GM12878 (cell line): ENCODE results near the gene PMM2. TPM values are rescaled to one million over a fixed set of nuclear protein-coding genes. Genes with fewer than 3 reads are reported as not detected.
"Not testable (repeated sequence)": the region's sequence is repeated elsewhere in the genome, so short reads cannot be mapped to it uniquely, and the experiment has no call there.

Source experiments
- ATAC-seq: fragments of 200-7000 bp; cut with Tn5 transposase; 3 replicates; pipeline ENCODE4 v1.9.1; 2020; ENCODE audit warnings: mild to moderate bottlenecking, moderate library complexity
- BruUV-seq: library from RNA; stranded (reverse); fragments of 400-500 nt; replicated peaks from 2 replicates; lab custom pipeline; 2021; lab: Mats Ljungman, UMichigan
- CTCF ChIA-PET: fragments of 300-600 bp; sonication (Branson Sonifier 250); formaldehyde crosslinking; extraction: SDS; loops from one replicate; lab custom pipeline; 2021; ENCODE audit warnings: inconsistent platforms; lab: Yijun Ruan, JAX
- POLR2A ChIA-PET: fragments of 350-600 bp; formaldehyde crosslinking; extraction: SDS; loops from one replicate; lab custom pipeline; 2021; ENCODE audit warnings: inconsistent platforms; lab: Charles Lee
- RAD21 ChIA-PET: fragments of 300-600 bp; sonication (Branson Sonifier 250); formaldehyde crosslinking; loops from one replicate; lab custom pipeline; 2023; ENCODE audit warnings: antibody characterized with exemption; ENCODE audit not compliant: unreplicated experiment; lab: Charles Lee
- SMC1A ChIA-PET: fragments of 300-600 bp; sonication (Branson Sonifier 250); formaldehyde crosslinking; loops from one replicate; lab custom pipeline; 2023; ENCODE audit not compliant: unreplicated experiment, uncharacterized antibody; lab: Charles Lee
- DNase-seq: peaks from one replicate; pipeline ENCODE4 v3.0.0-alpha.2; 2011; ENCODE audit warnings: low read depth, low spot score
- FAIRE-seq: peaks from 3 replicates; lab custom pipeline; 2011; peaks lifted over from hg19 to GRCh38; lab: Jason Lieb, UNC
- H2AFZ ChIP-seq: 2 replicates; pipeline ENCODE4 v1.6.0; 2011; ENCODE audit warnings: low read depth, low read length, control low read depth; ENCODE audit not compliant: control insufficient read depth
- H3K27ac ChIP-seq: 2 replicates; pipeline ENCODE4 v1.5.1; 2011; ENCODE audit warnings: control low read depth; ENCODE audit not compliant: control insufficient read depth, insufficient read depth
- H3K27me3 ChIP-seq, 2 experiments: replicated peaks in 1 of 2; 2 replicates each; pipeline versions ENCODE4 v1.6.0 to v1.6.1; 2011; ENCODE audit warnings: low read length in 1 of 2; ENCODE audit not compliant: control insufficient read depth in 2 of 2, insufficient read depth in 2 of 2
- H3K36me3 ChIP-seq, 2 experiments: 2 replicates each; pipeline ENCODE4 v1.5.1; 2011; ENCODE audit warnings: low read length in 1 of 2; ENCODE audit not compliant: control insufficient read depth in 2 of 2, insufficient read depth in 2 of 2
- H3K4me1 ChIP-seq: 2 replicates; pipeline ENCODE4 v1.6.1; 2011; ENCODE audit warnings: mild to moderate bottlenecking, low read length, moderate library complexity, mixed read lengths; ENCODE audit not compliant: control insufficient read depth, insufficient read depth
- H3K4me2 ChIP-seq: 2 replicates; pipeline ENCODE4 v1.6.0; 2011; ENCODE audit warnings: control low read depth; ENCODE audit not compliant: control insufficient read depth, insufficient read depth
- H3K4me3 ChIP-seq: fragments of 200-600 bp; sonication (generic); 2 replicates; pipeline ENCODE4 v1.5.1; 2016
- H3K79me2 ChIP-seq: 2 replicates; pipeline ENCODE4 v1.6.0; 2011; ENCODE audit warnings: low read length; ENCODE audit not compliant: control insufficient read depth, insufficient read depth
- H3K9ac ChIP-seq: 2 replicates; pipeline ENCODE4 v1.8.0; 2011; ENCODE audit warnings: low read length, control low read depth, mixed read lengths; ENCODE audit not compliant: control insufficient read depth, insufficient read depth
- H3K9me3 ChIP-seq: replicated peaks from 3 replicates; pipeline ENCODE4 v1.5.1; 2011; ENCODE audit warnings: mild to moderate bottlenecking, low read length; ENCODE audit not compliant: control insufficient read depth, insufficient read depth
- H4K20me1 ChIP-seq: 2 replicates; pipeline ENCODE4 v1.6.0; 2011; ENCODE audit not compliant: control insufficient read depth, insufficient read depth
- FOXM1 ChIP-seq: IDR thresholded peaks from 2 replicates; pipeline ENCODE4 v1.6.1; 2012; ENCODE audit warnings: low read depth, mild to moderate bottlenecking, inconsistent platforms, low read length, moderate library complexity
- MTA2 ChIP-seq: fragments of 450-650 bp; IDR thresholded peaks from 2 replicates; pipeline ENCODE4 v1.6.1; 2016; ENCODE audit warnings: low read depth, mild to moderate bottlenecking, moderate library complexity
- MYC ChIP-seq: IDR thresholded peaks from 2 replicates; pipeline ENCODE4 v1.6.1; 2011; ENCODE audit warnings: mild to moderate bottlenecking, low read length, moderate library complexity, inconsistent platforms; ENCODE audit not compliant: insufficient read depth, insufficient replicate concordance, insufficient read length, severe bottlenecking
- WGBS: methylation state at CpG from one replicate; pipeline ENCODE4 v1.1.6; 2016; ENCODE audit warnings: low lambda C conversion rate; ENCODE audit not compliant: insufficient replicate concordance, insufficient coverage; ENCODE audit errors: missing lambda C conversion rate; 5-methylcytosine and 5-hydroxymethylcytosine counted together
- in situ Hi-C: fragments of 300-500 bp; cut with MboI; formaldehyde crosslinking; loops from 9 replicates; pipeline ENCODE4 v1.14.3; 2018; ENCODE audit warnings: mixed read lengths
- intact Hi-C: fragments of 100-400 bp; cut with micrococcal nuclease; formaldehyde crosslinking; loops from one replicate; pipeline ENCODE4 v1.14.2; 2022; ENCODE audit not compliant: unreplicated experiment
- polyA plus RNA-seq, 11 experiments: library from polyadenylated mRNA; depleted of rRNA in 4 of 11; unstranded in 6 of 11; stranded (reverse) in 5 of 11; fragments of >200 nt; fragmentation: Nextera tagmentation in 4 of 11; fragmentation: Illumina TruSeq in 1 of 11; extraction: Ambion mirVana in 4 of 11; extraction: Trizol in 1 of 11; gene quantifications; 1 replicate in 1 of 11; 2 replicates in 10 of 11; pipeline versions ENCODE4 v1.2.1 to v1.2.3, GENCODE V29; 2011 to 2016; ENCODE audit warnings: inconsistent platforms in 2 of 11, missing spikeins in 2 of 11, low read depth in 1 of 11
- total RNA-seq, 4 experiments: library from RNA; depleted of rRNA in 3 of 4; stranded (reverse); fragments of >200 nt in 3 of 4; fragmentation: Illumina TruSeq in 1 of 4; extraction: Trizol in 1 of 4; gene quantifications; 2 replicates each; pipeline versions ENCODE4 v1.2.1 to v1.2.3, GENCODE V29; 2013 to 2021

Gene PMM2
- total and polyA plus RNA-seq, 10 of the 15 experiments (the other 5 are each of a cell fraction or from before 2014, with no cell fraction given) = 22.6 to 69.4 (median 52.3) TPM

- FAIRE-seq (no peak), ATAC-seq (no peak), DNase-seq (no peak)
- TF ChIP-seq MYC = no peak
- SMC1A ChIA-PET = no interaction called here
- 31% methylated on average over 6 of the region's 6 CpGs for WGBS
- POLR2A ChIA-PET = no interaction called here
- H3K27ac ChIP-seq = no peak overlapping the region
- no peaks in the 10 kb centered on the region for H3K9me3 ChIP-seq
- CTCF ChIA-PET = interaction anchor here (0.6 kb wide), 1 partner anchor 338 kb away, joined by 3 read pairs; no protein-coding TSS in a partner anchor
- no peak overlapping the region for H2AFZ ChIP-seq
- no peak overlapping the region for H3K4me2 ChIP-seq
- intact Hi-C loops (no loop called here), in situ Hi-C loops (no loop called here)
- no peaks in the 10 kb centered on the region for H4K20me1 ChIP-seq
- no peaks in the 10 kb centered on the region for H3K36me3 ChIP-seq
- H3K4me3 ChIP-seq = no peak overlapping the region
- no peak overlapping the region for H3K9ac ChIP-seq
- no peaks in the 10 kb centered on the region for H3K79me2 ChIP-seq
- H3K4me1 ChIP-seq = no peaks in the 10 kb centered on the region
- RAD21 ChIA-PET = interaction anchor here (0.6 kb wide), 1 partner anchor 226 kb away, joined by 3 read pairs; no protein-coding TSS in a partner anchor
- H3K27me3 ChIP-seq = no peaks in the 10 kb centered on the region
- BruUV-seq = no TSS peak
Observed at GRCh38 chr16:8782673-8783072, 15.0 kb upstream of the PMM2 start.

GRCh38 chr16:8785408-8785807 is 12.2 kb upstream of the PMM2 start:
- H3K79me2 ChIP-seq = no peaks in the 10 kb centered on the region
- FAIRE-seq (no peak), DNase-seq (no peak), ATAC-seq (no peak)
- ChIA-PET POLR2A (no interaction called here), SMC1A (no interaction called here), RAD21 (no interaction called here), CTCF (interaction anchor here (1.1 kb wide), 1 partner anchor 9 kb away, joined by 3 read pairs; no protein-coding TSS in a partner anchor)
- H3K27me3 ChIP-seq = no peaks in the 10 kb centered on the region
- BruUV-seq = no TSS peak
- no peak overlapping the region for H3K4me2 ChIP-seq
- H4K20me1 ChIP-seq = no peaks in the 10 kb centered on the region
- no peak overlapping the region for H3K9ac ChIP-seq
- H3K4me1 ChIP-seq = no peaks in the 10 kb centered on the region
- in situ Hi-C loops = no loop called here
- no peak overlapping the region for H3K4me3 ChIP-seq
- TF ChIP-seq MTA2 (no peak), FOXM1 (no peak)
- no peaks in the 10 kb centered on the region for H3K36me3 ChIP-seq
- H3K9me3 ChIP-seq = no peaks in the 10 kb centered on the region
- 48% methylated on average over 6 of the region's 6 CpGs for WGBS
- no peak overlapping the region for H2AFZ ChIP-seq
- intact Hi-C loops = no loop called here
- no peak overlapping the region for H3K27ac ChIP-seq

- H3K27me3 ChIP-seq, DNase-seq, in situ Hi-C loops, FAIRE-seq, H3K27ac ChIP-seq, RAD21 ChIA-PET, H3K4me2 ChIP-seq, H3K79me2 ChIP-seq, H4K20me1 ChIP-seq, H3K9me3 ChIP-seq, POLR2A ChIA-PET, BruUV-seq, intact Hi-C loops, H3K36me3 ChIP-seq, H3K9ac ChIP-seq, ATAC-seq, H2AFZ ChIP-seq, H3K4me3 ChIP-seq, H3K4me1 ChIP-seq: not testable (repeated sequence)
- ChIA-PET CTCF (interaction anchor here (0.5 kb wide), 1 partner anchor 173 kb away, joined by 4 read pairs; no protein-coding TSS in a partner anchor), SMC1A (interaction anchor here (0.9 kb wide), 1 partner anchor 124 kb away, joined by 3 read pairs; no protein-coding TSS in a partner anchor)
- 85% methylated on average over 11 of the region's 11 CpGs for WGBS
Observed at GRCh38 chr16:8786316-8786715, 11.3 kb upstream of the PMM2 start.
